Choroid plexus epithelial cell (primary cell): ENCODE results near the gene OBSCN.

ENCODE experiments used
- DNase-seq: peaks from one replicate; pipeline ENCODE4 v3.0.0-alpha.2; 2010; ENCODE audit warnings: low read depth
- H3K4me3 ChIP-seq: 2 replicates; pipeline ENCODE4 v1.5.1; 2011; ENCODE audit warnings: low read depth, mild to moderate bottlenecking, control low read depth, low read length, moderate library complexity
- TF ChIP-seq, protein P1 (sequence below): conservative IDR thresholded peaks from 2 replicates; pipeline ENCODE4 v1.5.1; 2011; ENCODE audit warnings: low read depth, mild to moderate bottlenecking, control low read depth, inconsistent platforms, low read length, moderate library complexity

Gene OBSCN

DNA sequence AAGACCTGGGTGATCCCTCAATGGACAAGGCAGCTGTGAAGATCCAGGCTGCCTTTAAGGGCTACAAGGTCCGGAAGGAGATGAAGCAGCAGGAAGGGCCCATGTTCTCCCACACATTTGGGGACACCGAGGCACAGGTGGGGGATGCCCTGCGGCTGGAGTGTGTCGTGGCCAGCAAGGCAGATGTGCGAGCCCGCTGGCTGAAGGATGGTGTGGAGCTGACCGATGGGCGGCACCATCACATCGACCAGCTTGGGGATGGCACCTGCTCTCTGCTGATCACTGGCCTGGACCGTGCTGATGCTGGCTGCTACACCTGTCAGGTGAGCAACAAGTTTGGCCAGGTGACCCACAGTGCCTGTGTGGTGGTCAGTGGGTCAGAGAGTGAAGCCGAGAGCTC lies 113.6 kb downstream of the OBSCN start:
- DNase-seq: no peak
- H3K4me3 ChIP-seq: no peak overlapping the region
- TF ChIP-seq, protein P1, sequence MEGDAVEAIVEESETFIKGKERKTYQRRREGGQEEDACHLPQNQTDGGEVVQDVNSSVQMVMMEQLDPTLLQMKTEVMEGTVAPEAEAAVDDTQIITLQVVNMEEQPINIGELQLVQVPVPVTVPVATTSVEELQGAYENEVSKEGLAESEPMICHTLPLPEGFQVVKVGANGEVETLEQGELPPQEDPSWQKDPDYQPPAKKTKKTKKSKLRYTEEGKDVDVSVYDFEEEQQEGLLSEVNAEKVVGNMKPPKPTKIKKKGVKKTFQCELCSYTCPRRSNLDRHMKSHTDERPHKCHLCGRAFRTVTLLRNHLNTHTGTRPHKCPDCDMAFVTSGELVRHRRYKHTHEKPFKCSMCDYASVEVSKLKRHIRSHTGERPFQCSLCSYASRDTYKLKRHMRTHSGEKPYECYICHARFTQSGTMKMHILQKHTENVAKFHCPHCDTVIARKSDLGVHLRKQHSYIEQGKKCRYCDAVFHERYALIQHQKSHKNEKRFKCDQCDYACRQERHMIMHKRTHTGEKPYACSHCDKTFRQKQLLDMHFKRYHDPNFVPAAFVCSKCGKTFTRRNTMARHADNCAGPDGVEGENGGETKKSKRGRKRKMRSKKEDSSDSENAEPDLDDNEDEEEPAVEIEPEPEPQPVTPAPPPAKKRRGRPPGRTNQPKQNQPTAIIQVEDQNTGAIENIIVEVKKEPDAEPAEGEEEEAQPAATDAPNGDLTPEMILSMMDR: no peak

DNA sequence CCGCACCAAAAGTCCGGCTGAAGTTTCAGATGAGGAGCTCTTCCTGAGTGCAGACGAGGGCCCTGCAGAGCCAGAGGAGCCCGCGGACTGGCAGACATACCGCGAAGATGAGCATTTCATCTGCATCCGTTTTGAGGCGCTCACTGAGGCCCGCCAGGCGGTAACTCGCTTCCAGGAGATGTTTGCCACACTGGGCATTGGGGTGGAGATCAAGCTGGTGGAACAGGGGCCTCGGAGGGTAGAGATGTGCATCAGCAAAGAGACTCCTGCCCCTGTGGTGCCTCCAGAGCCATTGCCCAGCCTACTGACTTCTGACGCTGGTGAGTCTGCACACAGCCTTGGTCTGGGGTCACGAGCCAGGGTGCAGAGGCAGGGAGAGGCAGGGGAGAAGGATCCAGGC lies 114.1 kb downstream of the OBSCN start:
- no peak overlapping the region for H3K4me3 ChIP-seq
- no peak for DNase-seq
- TF ChIP-seq, protein P1: no peak

DNA sequence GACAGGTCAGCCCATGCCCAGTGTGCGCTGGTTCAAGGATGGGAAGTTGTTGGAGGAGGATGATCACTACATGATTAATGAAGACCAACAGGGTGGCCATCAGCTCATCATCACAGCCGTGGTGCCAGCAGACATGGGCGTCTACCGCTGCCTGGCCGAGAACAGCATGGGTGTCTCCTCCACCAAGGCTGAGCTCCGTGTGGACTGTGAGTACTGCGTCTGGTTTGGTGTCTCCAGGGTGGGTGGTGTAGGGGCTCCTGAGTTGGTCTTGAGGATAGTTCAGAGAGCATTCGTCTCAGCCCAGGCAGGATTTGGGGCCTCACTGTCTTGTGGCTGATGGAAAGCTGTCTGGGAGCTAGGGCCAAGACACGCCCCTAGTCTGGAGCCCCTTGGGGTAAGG lies 115.6 kb downstream of the OBSCN start:
- no peak overlapping the region for H3K4me3 ChIP-seq
- TF ChIP-seq, protein P1: no peak
- no peak for DNase-seq

DNA sequence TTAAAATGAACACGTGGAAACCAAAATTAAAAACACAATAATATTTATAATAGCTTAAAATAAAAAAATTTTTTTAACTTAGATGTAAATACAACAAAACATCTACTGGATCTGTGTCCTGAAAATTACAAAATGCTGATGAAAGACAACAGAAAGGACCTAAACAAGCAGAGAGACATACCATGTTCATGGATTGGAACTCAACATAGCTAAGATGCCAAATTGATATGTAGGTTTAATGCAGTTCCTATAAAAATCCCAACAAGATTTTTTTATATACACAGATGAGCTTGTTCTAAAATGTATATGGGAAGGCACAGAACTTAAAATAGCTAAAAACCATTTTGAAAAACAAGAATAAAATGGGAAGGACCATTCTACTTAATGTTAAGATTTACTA lies 117.4 kb downstream of the OBSCN start:
- H3K4me3 ChIP-seq: no peak overlapping the region
- no peak for DNase-seq
- TF ChIP-seq, protein P1: no peak

DNA sequence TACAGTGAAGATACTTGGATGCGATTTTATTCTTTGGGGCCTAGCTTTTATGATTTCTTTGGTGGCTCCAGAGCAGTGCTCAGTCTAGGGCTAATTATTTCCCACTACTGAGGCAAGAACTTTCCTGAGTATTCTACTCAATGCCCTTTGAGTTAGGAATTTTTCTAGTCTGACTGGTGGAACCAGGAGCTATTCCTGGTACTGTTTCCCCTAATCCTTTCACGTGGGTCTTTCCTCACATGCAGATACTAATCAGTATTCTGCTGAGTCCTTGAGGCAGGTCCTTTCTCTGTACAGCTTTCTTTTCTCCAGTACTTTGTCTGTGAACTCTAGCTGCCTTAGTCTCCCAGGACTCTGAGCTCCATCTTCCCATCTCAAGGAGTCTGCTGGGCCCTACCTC lies 122.0 kb downstream of the OBSCN start:
- H3K4me3 ChIP-seq: no peak overlapping the region
- DNase-seq: no peak
- TF ChIP-seq, protein P1: no peak

DNA sequence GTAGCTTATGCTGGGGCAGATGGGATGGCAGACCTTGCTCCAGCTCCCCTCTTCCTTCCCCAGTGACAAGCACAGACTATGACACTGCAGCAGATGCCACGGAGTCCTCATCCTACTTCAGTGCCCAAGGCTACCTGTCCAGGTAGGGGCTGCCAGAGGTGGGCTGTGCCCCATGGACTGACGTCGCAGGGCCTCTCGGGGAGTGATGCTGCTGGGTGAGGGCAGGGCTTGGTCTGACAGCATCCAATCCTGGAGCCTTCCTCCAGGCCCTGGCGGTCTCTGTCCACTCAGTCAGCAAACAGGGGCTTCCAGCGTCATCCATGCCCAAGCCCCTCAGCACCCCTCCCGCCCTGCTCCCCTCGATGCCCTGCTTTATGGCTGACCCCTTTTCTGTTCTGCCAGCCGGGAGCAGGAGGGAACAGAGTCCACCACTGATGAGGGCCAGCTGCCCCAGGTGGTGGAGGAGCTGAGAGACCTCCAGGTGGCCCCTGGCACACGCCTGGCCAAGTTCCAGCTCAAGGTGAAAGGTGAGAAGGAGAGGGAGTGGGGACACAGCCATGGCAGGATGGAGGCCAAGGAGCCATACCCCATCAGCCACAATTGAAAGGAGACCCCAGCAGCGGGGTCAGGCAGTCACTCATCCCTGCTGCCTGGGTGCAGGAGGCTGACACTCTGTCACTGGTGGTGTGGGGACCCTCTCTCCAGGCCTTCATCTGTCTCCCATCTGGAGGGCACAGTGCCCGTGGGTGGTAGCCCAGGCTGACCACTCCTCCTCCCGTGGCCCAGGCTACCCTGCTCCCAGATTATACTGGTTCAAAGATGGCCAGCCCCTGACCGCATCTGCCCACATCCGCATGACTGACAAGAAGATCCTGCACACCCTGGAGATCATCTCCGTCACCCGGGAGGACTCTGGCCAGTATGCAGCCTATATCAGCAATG lies 125.2 kb downstream of the OBSCN start:
- no peak for DNase-seq
- TF ChIP-seq, protein P1: no peak
- H3K4me3 ChIP-seq: no peak overlapping the region

DNA sequence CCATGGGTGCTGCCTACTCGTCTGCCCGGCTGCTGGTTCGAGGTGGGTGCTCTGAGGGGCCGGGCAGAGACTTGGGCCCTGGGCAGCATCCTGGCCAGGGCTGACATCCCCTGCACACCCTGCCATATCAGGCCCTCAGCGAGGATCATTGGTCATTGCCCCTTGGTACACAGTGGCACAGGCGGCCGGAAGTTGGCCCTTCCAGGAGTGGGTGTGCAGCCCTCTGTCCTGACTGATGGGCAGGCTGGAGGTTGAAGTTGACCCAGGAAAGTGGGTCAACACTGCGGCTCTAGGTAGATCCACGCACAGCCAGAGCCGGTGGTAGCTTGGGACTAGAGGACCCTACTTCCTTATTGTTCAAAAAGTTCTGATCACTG lies 125.9 kb downstream of the OBSCN start:
- TF ChIP-seq, protein P1: no peak
- no peak overlapping the region for H3K4me3 ChIP-seq
- no peak for DNase-seq
